ENCODE measurements around the gene SLIT3.

DNA sequence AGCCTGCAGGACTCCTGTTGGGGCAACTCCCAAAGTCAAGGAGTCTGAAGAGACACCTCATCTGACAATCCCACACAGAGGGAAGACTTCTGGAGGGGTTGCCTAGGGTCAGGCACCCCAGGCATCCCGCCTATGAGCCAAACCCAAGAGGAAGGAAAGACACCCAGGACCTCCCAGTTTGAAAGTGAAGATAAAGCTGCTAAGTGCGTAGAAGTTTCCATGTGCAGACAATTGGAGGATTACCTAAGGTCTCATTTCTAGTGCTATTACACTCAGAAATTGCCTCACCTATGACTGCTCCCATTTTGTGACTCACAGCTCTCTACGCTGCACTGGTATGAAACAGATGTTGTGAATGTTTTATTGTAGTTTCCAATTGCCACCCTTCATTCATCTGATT lies 322.9 kb downstream of the SLIT3 start:
- TF ChIP-seq, protein P1, sequence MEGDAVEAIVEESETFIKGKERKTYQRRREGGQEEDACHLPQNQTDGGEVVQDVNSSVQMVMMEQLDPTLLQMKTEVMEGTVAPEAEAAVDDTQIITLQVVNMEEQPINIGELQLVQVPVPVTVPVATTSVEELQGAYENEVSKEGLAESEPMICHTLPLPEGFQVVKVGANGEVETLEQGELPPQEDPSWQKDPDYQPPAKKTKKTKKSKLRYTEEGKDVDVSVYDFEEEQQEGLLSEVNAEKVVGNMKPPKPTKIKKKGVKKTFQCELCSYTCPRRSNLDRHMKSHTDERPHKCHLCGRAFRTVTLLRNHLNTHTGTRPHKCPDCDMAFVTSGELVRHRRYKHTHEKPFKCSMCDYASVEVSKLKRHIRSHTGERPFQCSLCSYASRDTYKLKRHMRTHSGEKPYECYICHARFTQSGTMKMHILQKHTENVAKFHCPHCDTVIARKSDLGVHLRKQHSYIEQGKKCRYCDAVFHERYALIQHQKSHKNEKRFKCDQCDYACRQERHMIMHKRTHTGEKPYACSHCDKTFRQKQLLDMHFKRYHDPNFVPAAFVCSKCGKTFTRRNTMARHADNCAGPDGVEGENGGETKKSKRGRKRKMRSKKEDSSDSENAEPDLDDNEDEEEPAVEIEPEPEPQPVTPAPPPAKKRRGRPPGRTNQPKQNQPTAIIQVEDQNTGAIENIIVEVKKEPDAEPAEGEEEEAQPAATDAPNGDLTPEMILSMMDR (IDR thresholded peaks at IDR 0.05 in 2 of 3, conservative IDR thresholded peaks at IDR 0.05 in 1 of 3; ENCODE audit: borderline replicate concordance in 1 of 3, insufficient read depth in 1 of 3, low read depth in 2 of 3, low read length in 2 of 3) = no peak
- TF ChIP-seq, protein P2, sequence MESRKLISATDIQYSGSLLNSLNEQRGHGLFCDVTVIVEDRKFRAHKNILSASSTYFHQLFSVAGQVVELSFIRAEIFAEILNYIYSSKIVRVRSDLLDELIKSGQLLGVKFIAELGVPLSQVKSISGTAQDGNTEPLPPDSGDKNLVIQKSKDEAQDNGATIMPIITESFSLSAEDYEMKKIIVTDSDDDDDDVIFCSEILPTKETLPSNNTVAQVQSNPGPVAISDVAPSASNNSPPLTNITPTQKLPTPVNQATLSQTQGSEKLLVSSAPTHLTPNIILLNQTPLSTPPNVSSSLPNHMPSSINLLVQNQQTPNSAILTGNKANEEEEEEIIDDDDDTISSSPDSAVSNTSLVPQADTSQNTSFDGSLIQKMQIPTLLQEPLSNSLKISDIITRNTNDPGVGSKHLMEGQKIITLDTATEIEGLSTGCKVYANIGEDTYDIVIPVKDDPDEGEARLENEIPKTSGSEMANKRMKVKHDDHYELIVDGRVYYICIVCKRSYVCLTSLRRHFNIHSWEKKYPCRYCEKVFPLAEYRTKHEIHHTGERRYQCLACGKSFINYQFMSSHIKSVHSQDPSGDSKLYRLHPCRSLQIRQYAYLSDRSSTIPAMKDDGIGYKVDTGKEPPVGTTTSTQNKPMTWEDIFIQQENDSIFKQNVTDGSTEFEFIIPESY (IDR thresholded peaks at IDR 0.05; ENCODE audit: extremely low read depth, insufficient replicate concordance, low read length) = no peak
- TF ChIP-seq EZH2 (IDR thresholded peaks at IDR 0.05) = no peak
- no peak for TF ChIP-seq ZNF274 (IDR thresholded peaks at IDR 0.05; ENCODE audit: low read depth, low read length)
- TF ChIP-seq, protein P3, sequence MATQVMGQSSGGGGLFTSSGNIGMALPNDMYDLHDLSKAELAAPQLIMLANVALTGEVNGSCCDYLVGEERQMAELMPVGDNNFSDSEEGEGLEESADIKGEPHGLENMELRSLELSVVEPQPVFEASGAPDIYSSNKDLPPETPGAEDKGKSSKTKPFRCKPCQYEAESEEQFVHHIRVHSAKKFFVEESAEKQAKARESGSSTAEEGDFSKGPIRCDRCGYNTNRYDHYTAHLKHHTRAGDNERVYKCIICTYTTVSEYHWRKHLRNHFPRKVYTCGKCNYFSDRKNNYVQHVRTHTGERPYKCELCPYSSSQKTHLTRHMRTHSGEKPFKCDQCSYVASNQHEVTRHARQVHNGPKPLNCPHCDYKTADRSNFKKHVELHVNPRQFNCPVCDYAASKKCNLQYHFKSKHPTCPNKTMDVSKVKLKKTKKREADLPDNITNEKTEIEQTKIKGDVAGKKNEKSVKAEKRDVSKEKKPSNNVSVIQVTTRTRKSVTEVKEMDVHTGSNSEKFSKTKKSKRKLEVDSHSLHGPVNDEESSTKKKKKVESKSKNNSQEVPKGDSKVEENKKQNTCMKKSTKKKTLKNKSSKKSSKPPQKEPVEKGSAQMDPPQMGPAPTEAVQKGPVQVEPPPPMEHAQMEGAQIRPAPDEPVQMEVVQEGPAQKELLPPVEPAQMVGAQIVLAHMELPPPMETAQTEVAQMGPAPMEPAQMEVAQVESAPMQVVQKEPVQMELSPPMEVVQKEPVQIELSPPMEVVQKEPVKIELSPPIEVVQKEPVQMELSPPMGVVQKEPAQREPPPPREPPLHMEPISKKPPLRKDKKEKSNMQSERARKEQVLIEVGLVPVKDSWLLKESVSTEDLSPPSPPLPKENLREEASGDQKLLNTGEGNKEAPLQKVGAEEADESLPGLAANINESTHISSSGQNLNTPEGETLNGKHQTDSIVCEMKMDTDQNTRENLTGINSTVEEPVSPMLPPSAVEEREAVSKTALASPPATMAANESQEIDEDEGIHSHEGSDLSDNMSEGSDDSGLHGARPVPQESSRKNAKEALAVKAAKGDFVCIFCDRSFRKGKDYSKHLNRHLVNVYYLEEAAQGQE (IDR thresholded peaks at IDR 0.05; ENCODE audit: low read depth) = no peak
- TF ChIP-seq POLR2A (IDR thresholded peaks at IDR 0.05; ENCODE audit: borderline replicate concordance, extremely low read depth, insufficient read depth, insufficient read length) = no peak
- no peak for TF ChIP-seq POLR2AphosphoS5 (IDR thresholded peaks at IDR 0.05; ENCODE audit: low read depth, low read length)
- no peak for TF ChIP-seq SRF (IDR thresholded peaks at IDR 0.05; ENCODE audit: low read depth)

Measured in HCT116 (cell line).